Measurements from ENCODE around the gene SLC50A1. TPM values are rescaled to one million over a fixed set of nuclear protein-coding genes. Genes with fewer than 3 reads are reported as not detected.

SLC50A1 gene
- total RNA-seq, 1 donor from 2014 or later, result 77.3 TPM

- ChIA-PET CTCF (interaction anchor here (0.8 to 4.5 kb wide), 18 partner anchors 9 to 155 kb away, joined by 3 to 49 read pairs (median 6); partner anchors contain the start of genes EFNA1, EFNA3 and SLC50A1), POLR2A (interaction anchor here (0.6 to 4.5 kb wide), 23 partner anchors 13 to 1227 kb away, joined by 3 to 63 read pairs (median 5); partner anchors contain the start of genes DPM3, EFNA1, MTX1 and PMVK)
- intact Hi-C loops (cut with micrococcal nuclease), result loop anchor here (2.0 to 10.0 kb wide), 4 partner anchors 87 to 617 kb away; partner anchors contain the start of genes ADAM15, CKS1B, SHC1 and UBE2Q1
- Mint-ChIP-seq H3K9me3 (no peaks in the 10 kb centered on the region), H3K27ac (peak overlapping the region; percentile 98), H3K4me3 (peak overlapping the region; percentile 99), H3K36me3 (ENCODE audit: low read depth) (peaks cover 26% of the 10 kb centered on the region), H3K4me1 (peaks cover 41% of the 10 kb centered on the region), H3K27me3 (no peaks in the 10 kb centered on the region)
- DNase-seq (no peak), ATAC-seq (ENCODE audit: low read depth) (peak; percentile 19)
- TF ChIP-seq CTCF (IDR thresholded peaks at IDR 0.05), result no peak
Observed at GRCh38 chr1:155171836-155172731, 36.4 kb downstream of the SLC50A1 start.

GRCh38 chr1:155172732-155173477, 37.3 kb downstream of the SLC50A1 start, which contains the start of gene KRTCAP2:
Gene KRTCAP2 (minus strand): TSS chr1:155173304. CDS start chr1:155173224, 80 bp downstream.
- CTCF ChIA-PET, result interaction anchor here (0.7 to 4.5 kb wide), 28 partner anchors 10 to 530 kb away, joined by 3 to 49 read pairs (median 4); partner anchors contain the start of genes ADAM15, EFNA1, EFNA3 and SLC50A1
- TF ChIP-seq CTCF (IDR thresholded peaks at IDR 0.05), result peak; percentile 97
- peak; percentile 87 for DNase-seq
- Mint-ChIP-seq H3K4me1 (peaks cover 33% of the 10 kb centered on the region), H3K4me3 (peak within 1 kb of the TSS; percentile 99), H3K36me3 (ENCODE audit: low read depth) (peaks cover 26% of the 10 kb centered on the region), H3K9me3 (no peaks in the 10 kb centered on the region), H3K27ac (peak within 1 kb of the TSS; percentile 98), H3K27me3 (no peaks in the 10 kb centered on the region)
- POLR2A ChIA-PET, result interaction anchor here (0.6 to 4.5 kb wide), 33 partner anchors 9 to 1444 kb away, joined by 3 to 63 read pairs (median 4); partner anchors contain the start of genes ADAM15, DPM3, EFNA1 and EFNA3
- intact Hi-C loops (cut with micrococcal nuclease), result loop anchor here (1.0 to 10.0 kb wide), 6 partner anchors 33 to 618 kb away; partner anchors contain the start of genes ADAM15, CKS1B, DPM3 and SHC1
- ATAC-seq (ENCODE audit: low read depth), result peak; percentile 85

- Mint-ChIP-seq H3K4me3 (peak within 1 kb of the TSS; percentile 99), H3K36me3 (ENCODE audit: low read depth) (peaks cover 26% of the 10 kb centered on the region), H3K27me3 (no peaks in the 10 kb centered on the region), H3K27ac (peak within 1 kb of the TSS; percentile 98), H3K9me3 (no peaks in the 10 kb centered on the region), H3K4me1 (peaks cover 32% of the 10 kb centered on the region)
- intact Hi-C loops (cut with micrococcal nuclease), result loop anchor here (1.0 to 10.0 kb wide), 6 partner anchors 33 to 619 kb away; partner anchors contain the start of genes ADAM15, CKS1B, DPM3 and SHC1
- no peak for DNase-seq
- ATAC-seq (ENCODE audit: low read depth), result peak; percentile 23
- POLR2A ChIA-PET, result interaction anchor here (0.6 to 4.5 kb wide), 27 partner anchors 11 to 1443 kb away, joined by 3 to 63 read pairs (median 4); partner anchors contain the start of genes ADAM15, EFNA1, EFNA3 and MTX1
- no peak for TF ChIP-seq CTCF (IDR thresholded peaks at IDR 0.05)
- CTCF ChIA-PET, result interaction anchor here (0.7 to 4.5 kb wide), 23 partner anchors 11 to 531 kb away, joined by 3 to 49 read pairs (median 4); partner anchors contain the start of genes ADAM15, EFNA1 and SLC50A1
Observed at GRCh38 chr1:155173478-155174323, 38.0 kb downstream of the SLC50A1 start, which contains the start of gene TRIM46. Gene TRIM46 (plus strand): TSS chr1:155173849. CDS start chr1:155173967, 118 bp downstream.

All from activated B cell treated with CpG ODN at 0.5 μM for 24 hours (primary cell).